ENCODE results near the gene KTI12. TPM values are rescaled to one million over a fixed set of nuclear protein-coding genes. Genes with fewer than 3 reads are reported as not detected.
A peak's percentile ranks its signal among the peaks of the same experiment; 100 is the strongest.
"Not testable (repeated sequence)": the region's sequence is repeated elsewhere in the genome, so short reads cannot be mapped to it uniquely, and the experiment has no call there.

Gene KTI12
- total RNA-seq, 1 donor from 2014 or later: 9.6 TPM

DNA sequence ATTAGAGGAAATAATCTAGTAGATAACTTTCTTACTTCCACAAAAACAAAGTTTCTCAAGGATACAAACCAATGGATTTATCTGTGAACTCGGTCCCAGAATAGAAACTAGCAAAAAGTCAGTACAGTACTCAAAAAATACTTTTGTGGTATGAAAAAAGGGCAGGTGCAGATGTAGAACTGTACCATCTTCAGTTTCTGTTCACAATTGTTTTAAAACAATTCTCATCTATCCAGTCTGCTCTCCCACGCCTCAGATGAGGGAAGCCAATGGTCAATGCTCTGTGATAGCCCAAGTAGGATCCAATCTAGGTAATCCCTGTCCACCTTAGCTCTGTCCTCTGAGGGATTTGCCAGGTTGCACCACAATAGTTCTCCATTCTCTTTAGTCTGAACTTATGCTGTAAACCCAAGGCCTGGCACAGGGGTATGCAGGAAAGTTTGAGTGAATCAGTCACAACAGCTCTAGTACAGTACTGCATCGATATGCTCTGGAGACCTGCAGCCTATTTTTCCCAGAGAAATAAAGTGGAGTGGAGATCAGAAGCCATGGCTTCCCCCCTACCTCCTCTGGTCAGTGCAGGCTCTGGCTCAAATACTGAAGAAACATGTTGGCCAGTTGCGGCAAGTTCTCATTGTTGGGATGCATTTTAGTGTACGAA, 1.4 kb downstream of the KTI12 start:
- peak overlapping the region; percentile 93 for H3K4me3 Mint-ChIP-seq
- no peaks in the 10 kb centered on the region for H3K9me3 Mint-ChIP-seq
- peaks cover 27% of the 10 kb centered on the region for H3K4me1 Mint-ChIP-seq (ENCODE audit: unreplicated experiment)
- DNase-seq (ENCODE audit: extremely low spot score, unreplicated experiment): no peak
- no peaks in the 10 kb centered on the region for H3K27me3 Mint-ChIP-seq
- H3K27ac Mint-ChIP-seq: peak overlapping the region; percentile 89
- TF ChIP-seq, protein P1, sequence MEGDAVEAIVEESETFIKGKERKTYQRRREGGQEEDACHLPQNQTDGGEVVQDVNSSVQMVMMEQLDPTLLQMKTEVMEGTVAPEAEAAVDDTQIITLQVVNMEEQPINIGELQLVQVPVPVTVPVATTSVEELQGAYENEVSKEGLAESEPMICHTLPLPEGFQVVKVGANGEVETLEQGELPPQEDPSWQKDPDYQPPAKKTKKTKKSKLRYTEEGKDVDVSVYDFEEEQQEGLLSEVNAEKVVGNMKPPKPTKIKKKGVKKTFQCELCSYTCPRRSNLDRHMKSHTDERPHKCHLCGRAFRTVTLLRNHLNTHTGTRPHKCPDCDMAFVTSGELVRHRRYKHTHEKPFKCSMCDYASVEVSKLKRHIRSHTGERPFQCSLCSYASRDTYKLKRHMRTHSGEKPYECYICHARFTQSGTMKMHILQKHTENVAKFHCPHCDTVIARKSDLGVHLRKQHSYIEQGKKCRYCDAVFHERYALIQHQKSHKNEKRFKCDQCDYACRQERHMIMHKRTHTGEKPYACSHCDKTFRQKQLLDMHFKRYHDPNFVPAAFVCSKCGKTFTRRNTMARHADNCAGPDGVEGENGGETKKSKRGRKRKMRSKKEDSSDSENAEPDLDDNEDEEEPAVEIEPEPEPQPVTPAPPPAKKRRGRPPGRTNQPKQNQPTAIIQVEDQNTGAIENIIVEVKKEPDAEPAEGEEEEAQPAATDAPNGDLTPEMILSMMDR (conservative IDR thresholded peaks at IDR 0.05): no peak
- peaks cover 7% of the 10 kb centered on the region for H3K36me3 Mint-ChIP-seq

DNA sequence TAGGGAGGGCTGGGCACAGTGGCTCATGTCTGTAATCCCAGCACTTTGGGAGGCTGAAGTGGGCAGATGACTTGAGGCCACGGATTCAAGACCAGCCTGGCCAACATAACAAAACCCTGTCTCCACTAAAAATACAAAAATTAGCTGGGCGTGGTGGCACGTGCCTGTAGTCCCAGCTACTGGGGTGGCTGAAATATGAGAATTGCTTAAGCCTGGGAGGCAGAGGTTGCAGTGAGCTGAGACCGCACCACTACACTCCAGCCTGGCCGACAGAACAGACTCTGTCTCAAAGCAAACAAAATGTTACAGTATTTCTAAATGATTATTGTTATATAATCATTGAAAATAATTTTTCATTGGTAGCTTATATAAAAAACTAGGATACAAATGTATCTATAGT, 4.8 kb downstream of the KTI12 start:
- H3K4me1 Mint-ChIP-seq (ENCODE audit: unreplicated experiment): peaks cover 22% of the 10 kb centered on the region
- H3K27me3 Mint-ChIP-seq; H3K27ac Mint-ChIP-seq; DNase-seq (ENCODE audit: extremely low spot score, unreplicated experiment); H3K9me3 Mint-ChIP-seq; H3K4me3 Mint-ChIP-seq: not testable (repeated sequence)
- H3K36me3 Mint-ChIP-seq: peaks cover 15% of the 10 kb centered on the region

- Mint-ChIP-seq H3K36me3 (peaks cover 18% of the 10 kb centered on the region), H3K4me1 (ENCODE audit: unreplicated experiment) (peaks cover 20% of the 10 kb centered on the region), H3K9me3 (no peaks in the 10 kb centered on the region), H3K27me3 (no peaks in the 10 kb centered on the region), H3K4me3 (no peak overlapping the region), H3K27ac (no peak overlapping the region)
- no peak for DNase-seq (ENCODE audit: extremely low spot score, unreplicated experiment)
- TF ChIP-seq, protein P1 (conservative IDR thresholded peaks at IDR 0.05): no peak
Measured at GRCh38 chr1:52028328-52028727, 5.3 kb downstream of the KTI12 start.

DNA sequence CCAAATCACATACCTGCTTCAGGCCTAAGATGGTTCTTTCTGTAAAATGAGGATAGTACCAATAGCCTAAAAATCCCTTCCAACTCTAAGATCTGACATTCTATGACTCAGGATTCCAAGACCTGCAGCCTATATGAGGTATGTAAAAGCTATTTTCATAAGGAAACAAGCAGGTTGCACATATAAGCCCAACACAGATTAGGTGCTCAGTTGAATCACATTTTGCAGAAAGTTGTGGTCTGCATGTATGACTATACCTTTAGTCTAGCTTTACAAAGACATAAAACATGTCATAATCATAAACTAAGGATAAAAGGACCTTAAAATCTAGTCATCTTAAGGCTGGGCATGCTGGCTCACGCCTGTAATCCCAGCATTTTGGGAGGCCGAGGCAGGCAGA, 7.3 kb downstream of the KTI12 start:
- Mint-ChIP-seq H3K36me3 (peaks cover 21% of the 10 kb centered on the region), H3K4me1 (ENCODE audit: unreplicated experiment) (peaks cover 9% of the 10 kb centered on the region), H3K4me3 (no peak overlapping the region), H3K9me3 (no peaks in the 10 kb centered on the region), H3K27me3 (no peaks in the 10 kb centered on the region), H3K27ac (no peak overlapping the region)
- DNase-seq (ENCODE audit: extremely low spot score, unreplicated experiment): no peak
- TF ChIP-seq, protein P1 (conservative IDR thresholded peaks at IDR 0.05): no peak

- H3K27ac Mint-ChIP-seq: no peak overlapping the region
- H3K4me1 Mint-ChIP-seq (ENCODE audit: unreplicated experiment): no peaks in the 10 kb centered on the region
- TF ChIP-seq, protein P1 (conservative IDR thresholded peaks at IDR 0.05): no peak
- H3K36me3 Mint-ChIP-seq: peaks cover 14% of the 10 kb centered on the region
- H3K27me3 Mint-ChIP-seq: no peaks in the 10 kb centered on the region
- H3K9me3 Mint-ChIP-seq: no peaks in the 10 kb centered on the region
- no peak for DNase-seq (ENCODE audit: extremely low spot score, unreplicated experiment)
- no peak overlapping the region for H3K4me3 Mint-ChIP-seq
Measured at GRCh38 chr1:52022133-52022532, 11.5 kb downstream of the KTI12 start.

DNA sequence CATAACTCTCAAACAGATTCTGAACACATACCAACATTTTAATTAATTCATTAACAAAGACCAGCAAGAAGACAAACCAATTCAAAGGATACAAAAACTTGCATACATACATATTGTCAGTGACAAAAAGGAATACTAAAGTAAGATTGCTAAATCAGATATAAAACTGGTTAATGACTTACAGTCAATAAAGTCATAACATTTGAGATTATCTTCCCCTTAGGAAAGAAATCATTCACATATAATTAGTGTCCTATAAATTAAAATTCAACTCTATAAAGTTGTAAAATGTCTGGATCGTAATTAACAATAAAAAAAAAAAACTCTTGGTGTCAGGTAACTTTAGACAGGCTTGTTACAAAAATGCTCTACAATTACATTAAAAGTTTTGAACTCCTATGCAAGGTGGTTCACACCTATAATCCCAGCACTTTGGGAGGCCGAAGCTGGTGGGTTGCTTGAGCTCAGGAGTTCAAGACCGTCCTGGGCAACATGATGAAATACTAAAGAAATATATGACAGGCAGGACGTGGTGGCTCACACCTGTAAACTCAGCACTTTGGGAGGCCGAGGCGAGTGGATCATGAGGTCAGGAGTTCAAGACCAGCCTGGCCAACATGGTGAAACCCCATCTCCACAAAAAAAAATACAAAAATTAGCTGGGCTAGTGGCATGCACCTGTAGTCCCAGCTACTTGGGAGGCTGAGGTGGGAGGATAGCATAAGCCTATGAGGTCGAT, 25.4 kb downstream of the KTI12 start:
- no peak overlapping the region for H3K4me3 Mint-ChIP-seq
- DNase-seq (ENCODE audit: extremely low spot score, unreplicated experiment): no peak
- peaks cover 11% of the 10 kb centered on the region for H3K4me1 Mint-ChIP-seq (ENCODE audit: unreplicated experiment)
- TF ChIP-seq, protein P1 (conservative IDR thresholded peaks at IDR 0.05): no peak
- H3K27me3 Mint-ChIP-seq: peaks cover 13% of the 10 kb centered on the region
- H3K9me3 Mint-ChIP-seq: no peaks in the 10 kb centered on the region
- H3K36me3 Mint-ChIP-seq: no peaks in the 10 kb centered on the region
- peak overlapping the region; percentile 80 for H3K27ac Mint-ChIP-seq
